ENCODE results near the gene AMPD3.

Gene AMPD3

DNA sequence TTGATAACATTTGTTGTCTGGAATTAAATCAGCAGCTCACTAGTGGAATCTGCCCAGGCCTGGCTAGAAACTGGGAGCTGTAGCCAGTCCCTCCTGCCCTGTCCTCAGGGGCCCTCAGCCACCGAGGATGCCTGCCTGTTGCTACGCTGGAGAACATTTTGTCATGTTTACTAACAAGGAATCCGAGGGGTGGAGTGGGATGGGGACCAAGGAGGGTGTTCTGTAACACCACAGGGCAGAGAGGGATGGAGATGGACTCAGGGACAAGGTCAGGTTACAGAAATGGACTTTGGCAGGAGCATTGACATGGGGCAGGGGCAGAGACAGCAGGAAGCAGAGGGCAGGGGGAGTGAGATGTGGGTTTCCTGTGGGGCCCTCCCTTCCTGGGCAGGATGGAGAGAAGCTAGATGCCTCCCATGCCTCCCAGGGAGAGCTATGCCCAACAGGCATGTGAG lies 45.8 kb upstream of the AMPD3 start:
- Histone ChIP-seq H2BK12ac (ENCODE audit: low read length) (peak overlapping the region; percentile 16), H3K27me3 (ENCODE audit: insufficient read depth, low read length) (no peaks in the 10 kb centered on the region), H3K18ac (ENCODE audit: low read length) (no peak overlapping the region), H2BK5ac (ENCODE audit: low read depth, low read length, poor library complexity) (no peak overlapping the region), H3K27ac (ENCODE audit: low read depth, low read length) (no peak overlapping the region), H3K9me3 (ENCODE audit: insufficient read depth, low read depth, low read length) (no peaks in the 10 kb centered on the region), H3K23ac (ENCODE audit: low read length) (no peak overlapping the region), H3K4me3 (ENCODE audit: low read depth, low read length) (no peak overlapping the region), H4K12ac (ENCODE audit: low read depth, low read length) (no peak overlapping the region), H3K79me2 (ENCODE audit: control insufficient read depth, insufficient read depth, low read length, poor library complexity) (no peaks in the 10 kb centered on the region), H2BK120ac (ENCODE audit: insufficient read depth, low read length, poor library complexity) (peak overlapping the region; percentile 26), H3K79me1 (ENCODE audit: low read length) (peaks cover 8% of the 10 kb centered on the region), H3K14ac (ENCODE audit: low read length) (peak overlapping the region; percentile 3), H2AK5ac (ENCODE audit: low read length) (no peak overlapping the region), H2AFZ (ENCODE audit: insufficient read depth, low read length, poor library complexity) (no peak overlapping the region), H3K4me2 (ENCODE audit: low read length) (no peak overlapping the region), H3K4me1 (ENCODE audit: control insufficient read depth in 1 of 2, insufficient read depth in 2 of 2, low read length in 2 of 2) (no peaks in the 10 kb centered on the region), H4K91ac (ENCODE audit: low read depth, low read length) (peak overlapping the region; percentile 2), H3K4ac (ENCODE audit: low read depth, low read length) (no peak overlapping the region), H3K36me3 (ENCODE audit: control insufficient read depth in 1 of 2, insufficient read depth in 2 of 2, low read length in 2 of 2) (no peaks in the 10 kb centered on the region), H3K9ac (ENCODE audit: low read length) (no peak overlapping the region), H4K8ac (ENCODE audit: low read depth, low read length) (no peak overlapping the region)
- WGBS (ENCODE audit: extremely low coverage, insufficient coverage, insufficient read length) = no CpG with 5 or more reads among the region's 3 CpGs
- DNase-seq = peak; percentile 85 to 87

DNA sequence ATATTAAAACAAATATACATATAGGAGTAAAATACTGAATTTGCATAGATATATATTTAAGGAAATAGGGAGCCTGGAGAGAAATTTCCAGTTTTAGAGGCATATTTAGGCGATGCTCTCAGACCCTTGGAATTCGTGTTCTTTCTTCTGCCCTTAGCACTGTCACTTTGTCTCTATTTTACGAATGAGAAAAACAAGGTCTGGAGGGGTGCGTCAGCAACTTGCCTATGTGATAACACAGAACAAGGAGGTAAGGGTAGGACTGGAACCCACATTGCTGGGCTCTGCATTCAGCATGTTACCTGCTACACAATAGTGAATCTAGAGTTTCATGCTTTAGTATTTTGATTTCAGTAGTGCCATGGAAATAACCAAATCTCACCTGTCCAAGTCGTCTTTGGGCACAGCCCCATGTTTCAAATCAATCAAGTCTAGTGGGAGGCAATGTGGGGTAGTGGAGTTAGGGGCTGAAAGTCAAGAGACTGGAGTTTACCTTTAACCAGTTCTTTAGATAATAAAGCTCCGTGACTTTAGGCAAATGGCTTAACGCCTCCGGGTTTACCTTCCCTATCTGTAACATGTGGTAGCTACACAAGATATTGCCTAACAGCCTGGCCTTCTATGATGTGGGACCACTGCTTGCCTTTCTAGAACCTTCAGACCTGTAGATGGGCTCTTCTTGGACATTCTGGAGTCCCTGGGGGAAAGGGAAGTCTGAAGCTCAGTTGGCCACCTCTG lies 44.8 kb upstream of the AMPD3 start:
- Histone ChIP-seq H3K14ac (ENCODE audit: low read length) (no peak overlapping the region), H3K4me2 (ENCODE audit: low read length) (no peak overlapping the region), H3K9ac (ENCODE audit: low read length) (no peak overlapping the region), H4K8ac (ENCODE audit: low read depth, low read length) (no peak overlapping the region), H3K4ac (ENCODE audit: low read depth, low read length) (no peak overlapping the region), H3K23ac (ENCODE audit: low read length) (no peak overlapping the region), H3K27me3 (ENCODE audit: insufficient read depth, low read length) (no peaks in the 10 kb centered on the region), H3K4me3 (ENCODE audit: low read depth, low read length) (no peak overlapping the region), H2BK5ac (ENCODE audit: low read depth, low read length, poor library complexity) (no peak overlapping the region), H4K12ac (ENCODE audit: low read depth, low read length) (no peak overlapping the region), H2AK5ac (ENCODE audit: low read length) (no peak overlapping the region), H2AFZ (ENCODE audit: insufficient read depth, low read length, poor library complexity) (no peak overlapping the region), H3K9me3 (ENCODE audit: insufficient read depth, low read depth, low read length) (no peaks in the 10 kb centered on the region), H3K27ac (ENCODE audit: low read depth, low read length) (peak overlapping the region; percentile 15), H2BK12ac (ENCODE audit: low read length) (no peak overlapping the region), H4K91ac (ENCODE audit: low read depth, low read length) (no peak overlapping the region), H2BK120ac (ENCODE audit: insufficient read depth, low read length, poor library complexity) (no peak overlapping the region), H3K4me1 (ENCODE audit: control insufficient read depth in 1 of 2, insufficient read depth in 2 of 2, low read length in 2 of 2) (no peaks in the 10 kb centered on the region), H3K79me1 (ENCODE audit: low read length) (peaks cover 8% of the 10 kb centered on the region), H3K36me3 (ENCODE audit: control insufficient read depth in 1 of 2, insufficient read depth in 2 of 2, low read length in 2 of 2) (no peaks in the 10 kb centered on the region), H3K18ac (ENCODE audit: low read length) (no peak overlapping the region), H3K79me2 (ENCODE audit: control insufficient read depth, insufficient read depth, low read length, poor library complexity) (no peaks in the 10 kb centered on the region)
- WGBS (ENCODE audit: extremely low coverage, insufficient coverage, insufficient read length) = no CpG with 5 or more reads among the region's 8 CpGs
- peak; percentile 92 to 96 for DNase-seq

DNA sequence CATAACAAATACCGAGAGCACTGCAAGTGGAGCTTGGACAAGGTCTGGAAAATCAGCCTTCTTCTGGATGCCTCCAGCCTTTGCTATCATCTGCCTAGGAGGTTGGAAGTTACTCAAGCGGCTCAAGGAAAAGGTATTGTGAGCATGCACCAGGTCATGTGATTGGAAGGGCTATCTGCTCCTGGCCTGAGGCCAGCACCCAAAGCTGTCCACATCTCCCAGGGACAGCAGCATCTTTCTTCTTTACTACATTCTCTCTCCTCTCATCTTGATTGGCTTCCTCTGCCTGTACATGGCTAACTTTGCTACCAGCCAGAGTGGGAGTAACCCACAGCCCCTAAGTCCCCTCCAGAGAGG lies 44.2 kb upstream of the AMPD3 start:
- no peak overlapping the region for H3K23ac ChIP-seq (ENCODE audit: low read length)
- no CpG with 5 or more reads among the region's 2 CpGs for WGBS (ENCODE audit: extremely low coverage, insufficient coverage, insufficient read length)
- H4K12ac ChIP-seq (ENCODE audit: low read depth, low read length) = no peak overlapping the region
- H2BK5ac ChIP-seq (ENCODE audit: low read depth, low read length, poor library complexity) = peak overlapping the region; percentile 16
- no peak overlapping the region for H4K8ac ChIP-seq (ENCODE audit: low read depth, low read length)
- H3K4me3 ChIP-seq (ENCODE audit: low read depth, low read length) = no peak overlapping the region
- H2BK12ac ChIP-seq (ENCODE audit: low read length) = no peak overlapping the region
- DNase-seq = peak; percentile 81 to 86
- no peaks in the 10 kb centered on the region for H3K9me3 ChIP-seq (ENCODE audit: insufficient read depth, low read depth, low read length)
- no peaks in the 10 kb centered on the region for H3K36me3 ChIP-seq (ENCODE audit: control insufficient read depth in 1 of 2, insufficient read depth in 2 of 2, low read length in 2 of 2)
- H2AFZ ChIP-seq (ENCODE audit: insufficient read depth, low read length, poor library complexity) = no peak overlapping the region
- H3K14ac ChIP-seq (ENCODE audit: low read length) = no peak overlapping the region
- H3K18ac ChIP-seq (ENCODE audit: low read length) = no peak overlapping the region
- H3K79me1 ChIP-seq (ENCODE audit: low read length) = peaks cover 8% of the 10 kb centered on the region
- H3K79me2 ChIP-seq (ENCODE audit: control insufficient read depth, insufficient read depth, low read length, poor library complexity) = no peaks in the 10 kb centered on the region
- no peak overlapping the region for H3K4ac ChIP-seq (ENCODE audit: low read depth, low read length)
- no peak overlapping the region for H2AK5ac ChIP-seq (ENCODE audit: low read length)
- no peaks in the 10 kb centered on the region for H3K4me1 ChIP-seq (ENCODE audit: control insufficient read depth in 1 of 2, insufficient read depth in 2 of 2, low read length in 2 of 2)
- no peaks in the 10 kb centered on the region for H3K27me3 ChIP-seq (ENCODE audit: insufficient read depth, low read length)
- no peak overlapping the region for H3K4me2 ChIP-seq (ENCODE audit: low read length)
- H3K27ac ChIP-seq (ENCODE audit: low read depth, low read length) = peak overlapping the region; percentile 30
- H2BK120ac ChIP-seq (ENCODE audit: insufficient read depth, low read length, poor library complexity) = no peak overlapping the region
- no peak overlapping the region for H4K91ac ChIP-seq (ENCODE audit: low read depth, low read length)
- H3K9ac ChIP-seq (ENCODE audit: low read length) = no peak overlapping the region

DNA sequence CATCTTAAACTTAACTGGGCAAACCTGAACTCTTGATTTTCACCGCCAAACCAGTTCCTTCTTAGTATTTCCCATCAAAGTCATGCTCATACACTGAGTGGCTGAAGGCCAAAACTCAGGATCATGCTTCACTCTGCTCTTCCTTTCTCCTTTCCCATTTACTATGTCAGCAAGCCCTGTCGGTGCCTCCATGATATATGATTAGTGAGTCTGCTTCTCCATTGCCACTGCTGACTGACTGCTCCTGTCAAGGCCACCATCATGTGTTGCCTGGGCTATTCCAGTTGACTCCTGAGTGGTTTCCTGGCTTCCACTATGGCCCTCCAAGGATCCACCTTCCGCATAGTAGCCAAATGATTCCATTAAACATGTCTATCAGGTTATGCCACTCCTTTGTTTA lies 42.8 kb upstream of the AMPD3 start:
- H2BK120ac ChIP-seq (ENCODE audit: insufficient read depth, low read length, poor library complexity) = no peak overlapping the region
- no peak overlapping the region for H3K9ac ChIP-seq (ENCODE audit: low read length)
- H3K79me2 ChIP-seq (ENCODE audit: control insufficient read depth, insufficient read depth, low read length, poor library complexity) = no peaks in the 10 kb centered on the region
- no peak overlapping the region for H2AFZ ChIP-seq (ENCODE audit: insufficient read depth, low read length, poor library complexity)
- no peak overlapping the region for H3K27ac ChIP-seq (ENCODE audit: low read depth, low read length)
- no peaks in the 10 kb centered on the region for H3K4me1 ChIP-seq (ENCODE audit: control insufficient read depth in 1 of 2, insufficient read depth in 2 of 2, low read length in 2 of 2)
- H4K12ac ChIP-seq (ENCODE audit: low read depth, low read length) = no peak overlapping the region
- H3K79me1 ChIP-seq (ENCODE audit: low read length) = peaks cover 8% of the 10 kb centered on the region
- H3K36me3 ChIP-seq (ENCODE audit: control insufficient read depth in 1 of 2, insufficient read depth in 2 of 2, low read length in 2 of 2) = no peaks in the 10 kb centered on the region
- no peak overlapping the region for H3K4me3 ChIP-seq (ENCODE audit: low read depth, low read length)
- H3K4ac ChIP-seq (ENCODE audit: low read depth, low read length) = no peak overlapping the region
- no peak overlapping the region for H2BK12ac ChIP-seq (ENCODE audit: low read length)
- no peak overlapping the region for H2AK5ac ChIP-seq (ENCODE audit: low read length)
- WGBS (ENCODE audit: extremely low coverage, insufficient coverage, insufficient read length) = no CpG with 5 or more reads among the region's 3 CpGs
- peak overlapping the region; percentile 19 for H4K91ac ChIP-seq (ENCODE audit: low read depth, low read length)
- H3K23ac ChIP-seq (ENCODE audit: low read length) = no peak overlapping the region
- H2BK5ac ChIP-seq (ENCODE audit: low read depth, low read length, poor library complexity) = no peak overlapping the region
- H3K18ac ChIP-seq (ENCODE audit: low read length) = no peak overlapping the region
- peak in 1 of 2 donors; percentile 65 for DNase-seq
- no peak overlapping the region for H4K8ac ChIP-seq (ENCODE audit: low read depth, low read length)
- no peaks in the 10 kb centered on the region for H3K27me3 ChIP-seq (ENCODE audit: insufficient read depth, low read length)
- H3K4me2 ChIP-seq (ENCODE audit: low read length) = no peak overlapping the region
- H3K9me3 ChIP-seq (ENCODE audit: insufficient read depth, low read depth, low read length) = no peaks in the 10 kb centered on the region
- H3K14ac ChIP-seq (ENCODE audit: low read length) = no peak overlapping the region
